ENCODE measurements around the gene CNRIP1. TPM values are rescaled to one million over a fixed set of nuclear protein-coding genes. Genes with fewer than 3 reads are reported as not detected.

The CNRIP1 gene
- total RNA-seq, 4 donors from 2014 or later, result 30.2 to 58.1 (median 40.6) TPM

DNA sequence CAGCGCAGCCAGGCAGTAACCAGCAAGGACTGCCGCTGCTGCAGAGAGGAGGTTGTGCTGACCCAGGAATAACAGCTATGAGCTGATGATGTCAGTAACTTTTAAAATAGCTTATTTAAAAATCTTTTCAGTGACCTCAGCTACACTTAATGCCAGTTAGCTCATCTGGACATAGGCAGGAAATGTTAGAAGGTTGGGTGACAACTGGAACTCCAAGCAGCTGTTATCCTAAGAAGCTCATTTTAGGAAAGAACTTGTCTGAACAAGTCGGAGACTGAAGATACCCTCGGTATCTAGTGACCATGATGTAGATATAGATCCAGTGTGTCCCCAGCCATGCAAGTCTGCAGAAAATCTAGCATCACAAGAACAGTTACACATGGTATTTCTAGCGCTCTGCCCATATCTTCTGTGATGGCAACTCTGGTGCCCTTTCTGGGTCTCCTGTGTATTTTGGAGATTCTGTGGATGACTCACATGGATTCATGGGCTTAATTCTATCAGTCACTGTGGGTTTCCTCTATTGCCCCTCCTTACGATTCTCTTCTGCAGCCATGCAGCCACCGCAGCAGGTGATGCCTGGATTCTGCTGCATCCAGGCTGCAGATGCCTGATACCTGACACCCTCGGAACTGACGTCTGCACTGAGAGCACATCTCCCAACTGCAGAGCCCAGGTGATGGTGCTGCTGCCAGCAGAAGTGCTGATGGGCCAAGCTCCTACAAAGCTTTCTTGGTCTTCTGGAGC is 25.6 kb upstream of the CNRIP1 start:
- no peak overlapping the region for H3K4me3 ChIP-seq
- H3K27ac ChIP-seq, result no peak overlapping the region
- H3K36me3 ChIP-seq, result no peaks in the 10 kb centered on the region
- no peak for DNase-seq
- H3K27me3 ChIP-seq, result no peaks in the 10 kb centered on the region
- no peaks in the 10 kb centered on the region for H3K4me1 ChIP-seq
- intact Hi-C loops (cut with DNase I; ENCODE audit: low total_unique reads), result no loop called here
- no peak for TF ChIP-seq POLR2A (IDR thresholded peaks at IDR 0.05)
- TF ChIP-seq, protein P1, sequence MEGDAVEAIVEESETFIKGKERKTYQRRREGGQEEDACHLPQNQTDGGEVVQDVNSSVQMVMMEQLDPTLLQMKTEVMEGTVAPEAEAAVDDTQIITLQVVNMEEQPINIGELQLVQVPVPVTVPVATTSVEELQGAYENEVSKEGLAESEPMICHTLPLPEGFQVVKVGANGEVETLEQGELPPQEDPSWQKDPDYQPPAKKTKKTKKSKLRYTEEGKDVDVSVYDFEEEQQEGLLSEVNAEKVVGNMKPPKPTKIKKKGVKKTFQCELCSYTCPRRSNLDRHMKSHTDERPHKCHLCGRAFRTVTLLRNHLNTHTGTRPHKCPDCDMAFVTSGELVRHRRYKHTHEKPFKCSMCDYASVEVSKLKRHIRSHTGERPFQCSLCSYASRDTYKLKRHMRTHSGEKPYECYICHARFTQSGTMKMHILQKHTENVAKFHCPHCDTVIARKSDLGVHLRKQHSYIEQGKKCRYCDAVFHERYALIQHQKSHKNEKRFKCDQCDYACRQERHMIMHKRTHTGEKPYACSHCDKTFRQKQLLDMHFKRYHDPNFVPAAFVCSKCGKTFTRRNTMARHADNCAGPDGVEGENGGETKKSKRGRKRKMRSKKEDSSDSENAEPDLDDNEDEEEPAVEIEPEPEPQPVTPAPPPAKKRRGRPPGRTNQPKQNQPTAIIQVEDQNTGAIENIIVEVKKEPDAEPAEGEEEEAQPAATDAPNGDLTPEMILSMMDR (IDR thresholded peaks at IDR 0.05), result no peak
- no peaks in the 10 kb centered on the region for H3K9me3 ChIP-seq

DNA sequence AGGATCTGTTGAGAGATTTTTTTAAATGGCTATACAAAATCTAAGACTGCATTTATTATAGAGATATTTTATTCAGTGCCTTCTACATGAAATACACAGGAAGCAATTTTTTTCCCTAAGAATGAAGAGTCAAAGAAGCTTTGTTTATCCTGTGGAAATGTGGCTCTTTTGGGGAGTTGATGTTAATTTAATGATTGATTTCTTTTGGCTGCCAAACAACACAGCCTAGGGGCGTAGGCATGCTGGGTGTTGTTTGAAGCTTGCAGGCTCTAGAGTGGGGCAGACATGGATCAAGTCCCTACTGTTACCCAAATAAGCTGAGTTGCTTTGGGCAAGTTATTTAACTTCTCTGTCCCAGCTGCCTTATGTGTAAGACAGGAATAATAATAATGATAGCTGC is 24.3 kb upstream of the CNRIP1 start:
- Histone ChIP-seq H3K36me3 (no peaks in the 10 kb centered on the region), H3K27me3 (no peaks in the 10 kb centered on the region), H3K4me3 (no peak overlapping the region), H3K4me1 (no peaks in the 10 kb centered on the region), H3K9me3 (no peaks in the 10 kb centered on the region), H3K27ac (no peak overlapping the region)
- no peak for DNase-seq
- intact Hi-C loops (cut with DNase I; ENCODE audit: low total_unique reads), result no loop called here
- TF ChIP-seq, protein P1 (IDR thresholded peaks at IDR 0.05), result no peak
- TF ChIP-seq POLR2A (IDR thresholded peaks at IDR 0.05), result no peak

DNA sequence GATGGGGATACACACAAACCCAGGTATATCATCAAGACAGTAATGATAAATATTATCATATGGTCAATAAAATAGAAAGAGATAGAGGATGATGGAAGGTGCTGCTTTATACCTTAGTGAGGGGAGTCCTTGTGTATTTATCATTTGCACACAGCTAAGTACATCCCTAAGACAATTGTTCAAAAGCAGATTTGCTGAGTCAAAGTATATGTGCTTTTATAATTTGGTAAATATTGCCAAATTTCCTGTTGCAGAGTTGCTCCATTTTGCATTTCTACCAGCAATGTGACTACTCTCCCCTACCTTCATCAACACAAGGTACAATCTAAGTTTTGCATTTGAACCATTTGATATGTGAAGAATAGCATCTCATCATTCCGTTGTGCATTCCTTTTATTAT is 22.7 kb upstream of the CNRIP1 start:
- no peaks in the 10 kb centered on the region for H3K4me1 ChIP-seq
- H3K4me3 ChIP-seq, result no peak overlapping the region
- TF ChIP-seq, protein P1 (IDR thresholded peaks at IDR 0.05), result no peak
- TF ChIP-seq POLR2A (IDR thresholded peaks at IDR 0.05), result no peak
- H3K9me3 ChIP-seq, result no peaks in the 10 kb centered on the region
- no peak for DNase-seq
- no peaks in the 10 kb centered on the region for H3K36me3 ChIP-seq
- intact Hi-C loops (cut with DNase I; ENCODE audit: low total_unique reads), result no loop called here
- no peak overlapping the region for H3K27ac ChIP-seq
- no peaks in the 10 kb centered on the region for H3K27me3 ChIP-seq

DNA sequence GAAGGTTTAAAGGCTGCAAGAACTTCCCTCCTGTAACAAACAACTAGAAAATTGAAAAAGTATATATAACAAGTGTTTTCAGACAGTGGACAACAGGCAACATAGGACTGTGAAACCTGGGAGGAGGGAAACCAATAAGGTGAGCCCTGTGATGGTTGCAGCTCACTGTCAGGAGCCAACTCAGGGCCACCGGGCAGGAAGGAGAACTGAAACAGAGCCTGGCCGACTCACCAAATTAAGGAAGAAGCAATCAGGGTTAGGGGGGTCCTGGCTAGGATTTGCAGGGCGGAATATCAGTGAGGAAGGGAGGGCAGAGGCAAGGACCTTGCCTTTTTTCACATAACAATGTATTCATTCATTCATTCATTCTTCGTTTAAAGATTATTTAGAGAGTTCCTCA is 21.8 kb upstream of the CNRIP1 start:
- no peak overlapping the region for H3K27ac ChIP-seq
- intact Hi-C loops (cut with DNase I; ENCODE audit: low total_unique reads), result no loop called here
- no peak for DNase-seq
- no peak for TF ChIP-seq POLR2A (IDR thresholded peaks at IDR 0.05)
- TF ChIP-seq, protein P1 (IDR thresholded peaks at IDR 0.05), result no peak
- no peaks in the 10 kb centered on the region for H3K36me3 ChIP-seq
- H3K4me3 ChIP-seq, result no peak overlapping the region
- H3K9me3 ChIP-seq, result no peaks in the 10 kb centered on the region
- no peaks in the 10 kb centered on the region for H3K27me3 ChIP-seq
- no peaks in the 10 kb centered on the region for H3K4me1 ChIP-seq

DNA sequence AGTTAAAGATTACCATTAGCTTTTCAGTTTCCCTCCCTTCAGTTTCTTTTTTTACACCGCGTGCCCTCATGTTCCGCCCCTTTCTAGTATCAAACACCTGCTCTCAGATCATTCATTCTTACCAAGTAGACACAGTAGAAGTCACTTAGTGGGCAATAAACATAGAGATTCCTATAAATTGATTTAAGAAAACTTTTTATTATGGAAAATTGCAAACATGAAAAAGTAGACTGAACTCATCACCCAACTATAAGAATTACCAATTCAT is 21.2 kb upstream of the CNRIP1 start:
- Histone ChIP-seq H3K4me1 (no peaks in the 10 kb centered on the region), H3K4me3 (no peak overlapping the region), H3K36me3 (no peaks in the 10 kb centered on the region), H3K27me3 (no peaks in the 10 kb centered on the region), H3K27ac (no peak overlapping the region), H3K9me3 (no peaks in the 10 kb centered on the region)
- intact Hi-C loops (cut with DNase I; ENCODE audit: low total_unique reads), result no loop called here
- no peak for DNase-seq
- no peak for TF ChIP-seq POLR2A (IDR thresholded peaks at IDR 0.05)
- TF ChIP-seq, protein P1 (IDR thresholded peaks at IDR 0.05), result no peak
